CD4-positive, alpha-beta T cell treated with Interferon gamma for 1 hour (primary cell): Measurements from ENCODE around the gene ZBTB40.

Experiments
- DNase-seq: peaks from one replicate; pipeline ENCODE4 v3.0.0-alpha.2; 2020

Gene ZBTB40

DNA sequence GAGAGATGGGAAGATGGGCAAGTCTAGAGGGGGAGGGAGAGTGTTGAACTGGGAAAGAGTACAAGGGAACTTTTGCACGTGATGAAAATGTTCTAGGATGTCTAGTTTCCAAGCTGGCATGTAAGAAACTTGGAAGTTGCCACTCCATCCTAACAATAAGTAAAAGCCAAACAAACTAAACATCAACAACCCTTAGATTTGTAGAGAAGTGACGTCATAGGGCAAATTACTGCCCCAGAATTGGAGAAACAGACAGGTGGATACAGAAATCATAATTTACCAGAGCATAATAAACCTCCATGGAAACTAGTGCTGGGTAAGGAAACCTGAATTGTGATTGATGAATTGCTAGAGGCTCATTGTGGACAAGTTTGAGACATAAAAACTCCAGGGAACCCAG, 14.7 kb upstream of the ZBTB40 start:
- no peak for DNase-seq

GRCh38 chr1:22437573-22437972, 14.1 kb upstream of the ZBTB40 start:
- DNase-seq: no peak

- no peak for DNase-seq
Observed at GRCh38 chr1:22440582-22440981, 11.1 kb upstream of the ZBTB40 start.

DNA sequence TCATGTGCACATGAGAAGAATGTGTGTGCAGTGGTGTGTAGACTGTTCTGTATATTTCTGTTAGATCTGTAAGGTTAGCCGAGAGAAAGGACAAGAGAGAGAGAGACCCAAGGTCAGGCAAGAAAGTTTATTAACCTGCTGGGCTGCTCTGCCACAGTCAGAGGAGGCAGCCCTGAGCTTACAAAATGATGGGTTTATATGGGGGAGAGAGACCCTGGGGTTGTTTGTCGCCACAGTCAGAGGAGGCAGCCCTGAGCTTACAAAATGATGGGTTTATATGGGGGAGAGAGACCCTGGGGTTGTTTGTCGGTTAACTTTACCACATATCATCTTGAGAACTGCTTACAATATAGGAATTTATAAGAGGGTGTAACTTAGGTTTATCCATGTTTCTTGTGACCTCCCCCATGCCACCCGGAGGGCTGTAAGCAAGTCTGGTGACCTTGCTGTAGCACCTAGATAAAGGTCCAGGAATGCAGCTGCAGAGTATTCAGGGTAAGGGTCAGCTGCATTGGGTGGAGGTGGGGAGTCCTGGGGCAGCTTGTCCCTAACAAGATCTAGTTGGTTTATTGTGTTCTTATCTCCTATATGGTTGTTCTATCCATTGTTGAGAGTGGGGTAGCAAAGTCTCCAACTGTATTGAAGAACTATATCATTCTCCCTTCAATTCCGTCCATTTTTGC, 9.3 kb upstream of the ZBTB40 start:
- DNase-seq: no peak

DNA sequence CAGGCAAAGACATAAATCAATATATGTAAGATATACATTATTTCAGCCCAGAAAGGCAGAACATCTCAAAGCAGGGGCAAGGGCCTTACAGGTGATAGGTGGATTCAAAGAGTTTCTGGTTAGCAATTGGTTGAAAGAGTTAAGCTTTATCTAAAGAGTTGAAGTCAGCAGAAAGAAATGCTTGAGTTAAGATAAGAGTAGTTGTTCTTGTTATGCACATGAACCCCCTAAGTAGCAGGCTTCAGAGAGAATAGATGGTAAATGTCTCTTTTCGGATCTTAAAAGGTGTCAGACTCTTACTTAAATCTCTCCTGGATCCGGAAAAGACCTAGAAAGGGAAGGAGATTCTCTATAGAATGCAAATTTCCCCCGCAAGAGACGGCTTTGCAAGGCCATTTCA, 8.3 kb upstream of the ZBTB40 start:
- no peak for DNase-seq

- DNase-seq: no peak
Observed at GRCh38 chr1:22444856-22445255, 6.8 kb upstream of the ZBTB40 start.

DNA sequence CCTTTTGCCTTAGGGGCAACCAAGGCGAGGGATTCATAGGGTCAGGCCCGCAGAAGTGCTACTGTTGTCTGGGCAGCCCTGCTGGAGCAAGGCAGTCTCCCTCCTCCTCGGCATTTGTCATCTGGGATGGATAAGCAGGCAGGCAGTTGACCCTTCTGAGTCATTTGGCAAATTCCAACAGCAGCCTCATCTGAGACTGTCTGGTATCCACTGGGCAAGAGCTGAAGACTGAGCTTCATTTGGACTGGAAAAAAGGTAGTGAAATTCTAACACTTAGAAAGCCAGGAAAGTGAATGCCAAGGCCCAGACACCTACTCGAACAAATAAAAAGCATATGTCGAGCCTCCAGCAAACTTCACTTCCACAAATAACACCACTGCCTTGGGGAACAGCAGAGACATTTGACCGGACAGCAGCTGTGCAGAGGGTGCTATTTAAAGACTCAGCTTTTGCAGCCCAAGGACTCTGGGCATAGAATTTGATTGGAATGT, 4.0 kb upstream of the ZBTB40 start:
- DNase-seq: no peak

DNA sequence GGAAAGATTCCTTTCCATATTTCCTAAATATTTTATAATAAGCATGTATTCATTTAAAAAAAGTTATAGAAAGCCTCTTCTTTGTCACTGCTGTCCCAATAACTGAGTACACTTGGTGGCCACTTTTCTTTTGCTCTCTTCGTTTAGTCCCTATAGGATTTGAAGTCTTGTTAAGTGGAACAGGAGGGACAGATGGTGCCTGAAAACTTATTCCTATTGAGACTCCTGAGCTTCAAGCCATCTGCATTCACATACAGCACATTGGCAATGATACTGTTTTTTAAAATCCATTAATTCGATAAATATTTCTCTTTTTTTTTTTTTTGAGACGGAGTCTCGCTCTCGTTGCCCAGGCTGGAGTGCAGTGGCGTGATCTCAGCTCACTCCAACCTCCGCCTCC, 2.0 kb upstream of the ZBTB40 start:
- no peak for DNase-seq

GRCh38 chr1:22450351-22451021, 1.2 kb upstream of the ZBTB40 start:
- DNase-seq: no peak

DNA sequence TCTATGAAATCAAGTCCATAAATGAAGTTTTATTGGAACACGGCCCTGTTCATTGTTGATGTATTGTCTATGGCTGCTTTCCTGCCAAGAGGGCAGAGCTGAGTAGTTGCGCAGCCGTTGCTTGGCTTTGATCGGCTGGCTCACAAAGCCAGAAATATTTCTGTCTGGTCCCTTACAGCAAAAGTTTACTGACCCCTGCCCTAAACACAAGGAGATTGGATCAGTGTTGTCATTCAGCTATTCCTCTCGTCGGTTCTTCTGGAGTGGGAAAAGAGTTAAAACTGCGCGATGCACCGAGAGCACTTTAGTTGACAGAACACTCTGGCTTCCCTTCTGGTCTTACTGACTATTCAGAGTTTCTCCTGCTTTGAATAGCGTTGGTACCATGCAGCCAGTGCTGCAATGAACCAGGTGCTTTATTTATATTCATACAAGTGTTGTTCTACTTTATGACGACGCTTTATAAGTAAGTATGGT, 868 bp downstream of the ZBTB40 start:
- peak; percentile 10 for DNase-seq

DNA sequence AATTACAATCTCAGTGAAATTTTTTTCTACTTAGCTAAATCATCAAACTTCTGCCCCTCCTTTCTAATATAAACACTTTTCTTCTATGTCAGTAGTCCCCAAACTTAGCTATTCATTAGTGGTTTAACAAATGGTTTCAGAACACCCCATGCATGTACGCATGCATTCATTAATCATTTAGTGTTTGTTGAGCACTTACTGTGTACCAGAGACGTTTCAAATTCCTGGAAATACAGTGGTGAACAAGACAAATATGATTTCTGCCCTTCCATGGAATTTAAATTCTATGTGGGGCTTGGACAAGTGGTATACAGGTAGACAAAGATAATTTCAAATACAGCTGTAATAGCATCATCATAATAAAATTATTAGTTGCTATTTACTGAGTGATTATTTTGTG, 1.5 kb downstream of the ZBTB40 start:
- no peak for DNase-seq

GRCh38 chr1:22454476-22455056, 2.9 kb downstream of the ZBTB40 start:
- no peak for DNase-seq

GRCh38 chr1:22457345-22457744, 5.7 kb downstream of the ZBTB40 start:
- no peak for DNase-seq

DNA sequence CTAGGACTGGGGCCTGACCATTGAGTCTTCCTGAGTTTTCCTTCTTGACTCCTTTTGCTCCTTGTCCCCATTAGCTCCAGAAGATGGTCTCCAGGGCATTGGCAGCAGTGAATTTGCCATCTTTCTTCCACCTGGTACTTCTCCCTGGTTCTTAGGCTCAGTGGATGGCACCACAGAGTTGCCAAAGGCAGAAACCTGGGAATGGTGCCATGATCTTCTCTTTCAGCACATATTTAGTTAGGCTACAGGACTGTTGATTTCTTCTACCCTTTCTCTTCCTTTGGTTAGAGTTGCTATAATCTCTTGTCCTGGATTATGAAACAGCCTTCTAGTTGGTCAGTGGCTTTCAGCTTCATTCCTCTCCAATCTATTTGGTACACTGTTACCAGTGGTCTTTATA, 6.2 kb downstream of the ZBTB40 start:
- no peak for DNase-seq

DNA sequence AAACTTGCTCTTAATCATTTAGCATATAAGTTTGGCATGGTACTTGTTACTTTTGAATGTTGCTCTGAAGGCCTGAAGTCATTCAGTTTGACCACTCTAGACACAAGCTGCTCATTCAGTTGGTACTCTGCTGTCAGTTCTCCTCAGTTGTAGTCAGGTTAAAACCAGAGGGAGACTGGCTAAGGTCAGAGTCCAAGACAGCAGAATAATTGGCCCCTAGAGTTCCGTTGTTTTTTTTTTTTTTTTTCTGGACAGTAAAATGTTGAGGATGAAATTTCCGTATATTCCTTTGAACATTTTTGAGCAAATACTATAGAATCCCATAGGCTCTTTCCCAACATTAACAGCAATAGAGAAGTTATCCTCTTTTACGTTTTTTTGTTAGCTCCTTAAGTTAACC, 9.4 kb downstream of the ZBTB40 start:
- no peak for DNase-seq

GRCh38 chr1:22461678-22462527, 10.3 kb downstream of the ZBTB40 start:
- no peak for DNase-seq

DNA sequence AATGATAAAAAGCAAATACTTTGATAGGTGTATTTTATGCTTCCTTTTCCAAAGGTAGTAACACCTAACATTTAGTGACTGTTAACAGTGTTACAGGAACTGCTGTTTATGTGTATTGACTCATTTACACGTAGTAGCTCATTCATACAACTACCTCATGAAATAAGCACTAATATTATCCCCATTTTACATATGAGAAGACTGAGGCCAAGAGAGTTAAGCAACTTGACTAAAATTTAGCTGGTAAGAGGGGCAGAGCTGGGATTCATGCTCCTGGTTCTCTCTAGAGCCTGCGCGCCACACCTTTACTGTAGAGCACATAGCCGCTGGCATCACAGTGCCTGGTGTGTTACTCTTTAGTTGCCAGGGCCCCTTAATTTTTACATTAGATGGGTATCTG, 11.3 kb downstream of the ZBTB40 start:
- no peak for DNase-seq

DNA sequence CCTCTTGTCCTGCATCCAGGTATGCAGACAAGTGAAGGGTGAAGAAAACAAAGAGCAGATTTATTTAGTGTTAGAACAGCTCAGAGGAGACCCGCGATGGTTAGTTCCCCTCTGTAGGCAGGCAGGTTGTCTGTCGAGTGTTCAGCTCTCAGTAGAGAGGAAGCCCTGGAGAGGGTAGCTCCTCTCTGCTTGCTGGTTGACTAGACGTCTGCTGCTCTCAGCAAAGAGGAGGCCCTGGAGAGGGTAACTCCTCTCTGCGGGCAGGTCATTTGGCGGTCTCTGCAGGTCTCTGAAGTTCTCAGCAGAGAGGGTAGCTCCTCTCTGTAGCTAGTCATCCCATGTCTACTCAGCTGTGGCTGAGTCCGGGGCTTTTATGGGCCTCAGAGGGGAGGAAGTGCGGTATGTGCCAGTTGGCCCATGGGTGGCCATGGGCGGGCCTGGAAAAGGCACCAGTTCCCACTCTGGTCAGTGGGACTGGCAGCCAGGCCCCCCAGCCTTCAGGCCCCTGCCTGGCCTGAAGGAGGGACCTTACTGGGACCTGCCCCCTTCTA, 13.4 kb downstream of the ZBTB40 start:
- no peak for DNase-seq

GRCh38 chr1:22465671-22466070, 14.0 kb downstream of the ZBTB40 start:
- no peak for DNase-seq

DNA sequence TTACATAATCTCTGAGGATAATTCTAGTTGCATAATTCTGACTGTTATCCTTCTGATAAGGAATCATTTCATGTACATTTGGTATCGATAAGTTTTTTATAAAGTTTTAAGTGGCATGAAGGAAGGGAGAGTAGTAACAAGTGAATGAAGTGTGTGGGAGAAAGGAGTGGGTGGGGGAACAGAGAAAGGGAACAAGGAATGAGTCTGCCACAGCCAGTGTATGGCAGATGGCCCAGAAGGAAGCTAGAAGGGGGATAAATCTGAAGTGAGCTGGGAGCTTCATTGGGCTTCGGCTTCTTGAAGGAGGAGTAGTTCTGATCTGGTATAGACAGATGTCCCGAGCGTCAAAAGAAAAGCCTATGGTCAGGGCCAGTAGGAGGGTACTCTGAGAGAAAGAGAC, 18.6 kb downstream of the ZBTB40 start:
- no peak for DNase-seq

DNA sequence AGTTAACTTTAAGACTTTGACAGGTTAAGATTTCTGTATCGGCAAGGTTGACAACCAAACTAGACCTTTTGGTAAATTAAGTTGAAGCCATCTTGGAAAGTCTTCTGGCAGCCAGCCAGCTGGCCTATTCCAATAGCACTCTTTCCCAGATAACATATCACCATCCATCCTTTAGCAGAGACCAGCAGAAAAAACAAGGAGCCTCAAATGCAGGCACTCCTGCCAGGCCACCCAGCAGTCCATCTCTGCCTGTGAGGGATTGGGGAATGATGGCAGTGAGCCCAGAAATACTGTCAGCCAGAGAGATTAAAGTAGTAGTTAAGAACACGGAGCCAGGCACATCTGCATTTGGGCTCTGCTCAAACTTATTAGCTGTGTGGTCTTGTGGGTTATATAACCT, 19.4 kb downstream of the ZBTB40 start:
- no peak for DNase-seq

- no peak for DNase-seq
Observed at GRCh38 chr1:22471610-22472009, 20.0 kb downstream of the ZBTB40 start.

DNA sequence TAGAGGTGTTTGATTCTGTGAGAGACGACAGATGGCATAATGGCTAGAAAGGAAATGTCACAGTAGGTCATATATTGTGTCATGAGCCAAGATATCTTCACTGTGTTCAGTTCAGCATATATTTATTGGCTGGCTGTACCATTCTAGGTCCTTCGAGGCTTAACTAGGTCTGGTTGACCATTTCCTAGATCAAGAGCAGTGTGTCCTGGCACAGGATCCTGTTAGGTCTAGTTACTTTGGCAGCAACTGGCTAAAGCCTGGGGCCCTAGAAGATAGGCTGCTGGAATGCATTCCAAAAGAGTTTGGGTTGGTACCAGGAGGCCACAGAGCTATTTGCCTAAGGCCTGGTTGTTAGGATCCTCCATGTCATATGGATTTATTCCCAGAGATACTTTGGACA, 20.9 kb downstream of the ZBTB40 start:
- DNase-seq: no peak
